DOHH2 (cell line): ENCODE measurements around the gene CHD5.

ENCODE experiments used
- CTCF ChIP-seq: fragments of 200-600 bp; sonication (generic); IDR thresholded peaks from one replicate; pipeline ENCODE4 v1.5.1; 2014; ENCODE audit warnings: antibody characterized with exemption, mild to moderate bottlenecking, low read depth, low read length; ENCODE audit not compliant: poor library complexity, severe bottlenecking
- EZH2phosphoT487 ChIP-seq: fragments of 200-600 bp; sonication (generic); IDR thresholded peaks from 2 replicates; pipeline ENCODE4 v1.6.1; 2017; ENCODE audit warnings: borderline replicate concordance, mild to moderate bottlenecking, antibody characterized with exemption, low read length, moderate library complexity, mixed read lengths

GRCh38 chr1:6137758-6138157 is 42.4 kb downstream of the CHD5 start:
- TF ChIP-seq CTCF (no peak), EZH2phosphoT487 (no peak)
